Measurements from ENCODE around the gene IFNAR2.
"Not testable (repeated sequence)": the region's sequence is repeated elsewhere in the genome, so short reads cannot be mapped to it uniquely, and the experiment has no call there.

Gene IFNAR2

DNA sequence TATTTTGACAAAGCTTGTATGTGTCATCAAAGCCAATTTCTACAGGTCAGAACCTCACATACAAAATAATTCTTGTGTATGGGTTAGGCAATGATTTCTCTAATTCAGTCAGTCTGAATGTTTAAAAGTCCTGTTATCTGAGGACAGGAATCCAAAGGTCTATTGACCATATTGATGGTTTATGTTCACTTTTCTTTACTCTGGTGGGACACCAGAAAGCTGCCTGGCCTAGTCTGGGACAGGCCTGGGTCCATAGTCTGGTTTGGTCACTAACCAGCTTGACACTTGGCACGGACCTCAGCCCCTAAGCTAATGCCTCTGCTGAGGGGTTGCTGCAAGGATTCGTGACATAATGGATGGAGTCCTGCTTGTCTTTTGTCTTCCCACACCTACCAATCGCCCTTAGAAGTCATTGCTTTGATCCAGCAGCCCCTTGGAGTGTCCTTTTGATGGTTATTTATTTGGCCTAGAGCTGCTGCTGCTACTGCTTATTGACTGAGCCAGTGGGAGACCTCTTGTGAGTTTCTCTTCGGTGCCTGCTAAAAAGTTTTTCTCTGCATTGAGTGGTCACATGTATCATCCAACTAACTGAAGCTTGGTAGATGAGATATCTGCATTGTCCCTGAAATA lies 15.7 kb downstream of the IFNAR2 start:
- peak; percentile 8 for DNase-seq

- no peak for DNase-seq
These were observed 16.8 kb downstream of the IFNAR2 start for GRCh38 chr21:33246506-33246905.

GRCh38 chr21:33246963-33247362 lies 17.2 kb downstream of the IFNAR2 start:
- no peak for DNase-seq

DNA sequence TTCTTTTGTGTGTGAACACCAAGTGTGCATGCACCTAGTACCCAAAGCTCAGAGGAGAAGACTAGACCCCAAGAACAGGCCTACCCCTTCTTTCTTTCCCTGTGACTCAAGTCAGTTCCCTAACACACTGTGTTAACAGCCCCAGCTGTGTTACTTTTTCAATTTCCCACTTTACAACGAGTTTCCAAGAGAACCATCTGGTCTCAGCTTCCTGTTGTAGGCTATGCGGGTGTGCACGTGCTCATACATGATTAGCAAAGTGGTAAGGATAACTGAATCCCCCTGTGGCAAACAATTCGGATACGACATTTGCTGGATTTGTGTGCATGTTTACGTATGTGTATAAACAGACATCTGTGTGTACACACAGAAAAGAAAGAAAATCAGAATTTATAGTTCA lies 17.9 kb downstream of the IFNAR2 start:
- no peak for DNase-seq

DNA sequence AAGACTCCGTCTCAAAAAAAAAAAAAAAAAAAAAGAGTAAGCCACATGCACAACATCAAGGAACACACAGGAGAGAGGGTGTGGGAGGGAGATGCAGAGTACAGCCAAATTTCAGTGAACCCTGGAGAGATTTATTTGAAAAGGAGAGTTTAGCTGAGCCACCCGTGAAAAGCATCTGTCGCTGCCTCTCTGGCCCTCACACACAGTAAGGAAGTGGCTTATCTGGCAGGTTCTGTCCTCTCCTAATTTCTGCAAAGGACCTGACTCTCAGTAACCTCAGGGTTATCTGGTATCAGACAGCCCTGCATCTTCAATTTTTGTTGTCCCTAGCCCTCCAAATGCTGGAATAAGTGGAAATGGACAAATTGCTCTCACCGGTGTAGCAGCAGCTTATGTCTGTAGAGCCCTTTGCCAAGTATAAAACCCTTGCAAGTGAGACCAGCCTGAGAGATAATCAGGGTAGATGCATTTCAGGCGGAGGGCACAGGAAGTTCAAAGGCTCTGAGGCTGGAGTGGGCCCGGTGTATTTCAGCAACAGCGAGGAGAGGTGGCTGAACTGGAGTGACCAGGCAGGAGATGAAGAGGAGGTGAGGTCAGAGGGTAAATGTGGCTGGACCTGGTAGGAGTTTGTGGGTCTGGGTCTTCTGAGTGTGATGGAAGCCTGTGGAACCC lies 19.7 kb downstream of the IFNAR2 start:
- DNase-seq, result no peak

DNA sequence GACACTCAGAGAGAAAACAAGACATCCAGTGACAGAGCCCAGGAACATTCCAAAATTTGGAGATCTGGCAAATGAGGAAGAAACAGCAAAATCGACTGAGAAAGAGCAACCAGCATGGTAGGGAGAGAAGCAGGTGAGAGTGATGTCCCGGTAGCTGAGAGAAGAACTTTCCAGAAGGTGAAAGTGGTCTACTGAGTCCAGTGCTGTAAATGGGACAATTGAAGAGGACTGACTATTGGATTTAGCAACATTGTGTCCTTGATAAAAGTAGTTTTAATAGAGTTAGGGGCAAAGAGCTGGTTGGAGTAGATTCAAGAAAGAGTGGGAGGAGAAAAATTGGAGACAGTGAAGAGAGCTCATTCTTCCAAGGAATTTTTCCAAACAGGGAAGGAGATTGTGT lies 21.4 kb downstream of the IFNAR2 start:
- DNase-seq, result no peak

DNA sequence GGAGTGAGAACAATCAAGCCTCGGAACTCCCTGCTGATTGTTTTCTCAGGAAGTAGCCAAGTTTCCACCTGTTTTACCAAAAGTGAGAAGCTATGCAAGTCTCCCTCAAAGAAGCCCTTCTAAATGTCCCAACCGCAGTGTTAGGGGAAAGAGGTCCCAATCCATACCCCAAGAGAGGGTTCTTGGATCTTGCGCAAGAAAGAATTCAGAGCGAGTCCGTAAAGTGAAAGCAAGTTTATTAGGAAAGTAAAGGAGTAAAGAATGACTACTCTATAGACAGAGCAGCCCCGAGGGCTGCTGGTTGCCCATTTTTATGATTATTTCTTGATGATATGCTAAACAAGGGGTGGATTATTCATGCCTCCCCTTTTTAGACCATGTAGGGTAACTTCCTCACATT lies 23.6 kb downstream of the IFNAR2 start:
- not testable (repeated sequence) for DNase-seq

DNA sequence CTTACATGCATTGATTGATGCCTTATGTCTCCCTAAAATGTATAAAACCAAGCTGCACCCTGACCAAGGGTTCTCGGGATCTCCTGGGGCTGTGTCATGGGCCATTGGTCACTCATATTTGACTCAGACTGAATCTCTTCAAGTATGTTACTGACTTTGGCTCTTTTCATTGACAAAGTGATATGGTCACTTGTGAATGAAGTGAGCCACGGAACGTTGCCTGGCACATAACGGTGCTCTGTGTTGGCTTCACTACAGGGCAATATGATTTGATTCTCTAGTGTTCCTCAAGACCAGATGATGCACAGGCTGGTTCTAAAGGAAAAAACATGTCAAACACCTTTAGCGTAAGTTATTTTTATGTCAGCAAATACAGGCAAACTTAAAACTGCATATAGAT lies 25.0 kb downstream of the IFNAR2 start:
- DNase-seq, result no peak

GRCh38 chr21:33255404-33255803 lies 25.7 kb downstream of the IFNAR2 start:
- DNase-seq, result no peak

DNA sequence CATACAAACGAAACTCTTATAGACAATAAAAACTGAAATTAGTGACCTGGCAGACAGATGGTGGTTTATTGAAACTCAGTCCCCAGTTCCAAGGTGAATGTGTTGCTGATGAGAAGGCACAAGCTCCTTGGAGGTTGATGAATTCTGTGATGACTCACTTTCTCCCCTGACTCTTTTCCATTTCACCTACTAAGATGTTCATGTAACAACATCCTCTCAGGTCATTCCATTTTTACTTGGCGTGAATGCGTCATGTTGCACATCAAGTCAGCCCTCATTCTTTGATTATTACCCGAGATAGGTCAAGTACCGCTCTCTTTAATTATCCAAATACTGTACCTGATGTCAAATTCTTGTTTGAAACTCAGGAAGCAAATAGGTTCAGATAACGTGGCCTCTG lies 26.3 kb downstream of the IFNAR2 start:
- DNase-seq, result no peak

- DNase-seq, result no peak
These were observed 27.5 kb downstream of the IFNAR2 start for GRCh38 chr21:33257094-33257803.

DNA sequence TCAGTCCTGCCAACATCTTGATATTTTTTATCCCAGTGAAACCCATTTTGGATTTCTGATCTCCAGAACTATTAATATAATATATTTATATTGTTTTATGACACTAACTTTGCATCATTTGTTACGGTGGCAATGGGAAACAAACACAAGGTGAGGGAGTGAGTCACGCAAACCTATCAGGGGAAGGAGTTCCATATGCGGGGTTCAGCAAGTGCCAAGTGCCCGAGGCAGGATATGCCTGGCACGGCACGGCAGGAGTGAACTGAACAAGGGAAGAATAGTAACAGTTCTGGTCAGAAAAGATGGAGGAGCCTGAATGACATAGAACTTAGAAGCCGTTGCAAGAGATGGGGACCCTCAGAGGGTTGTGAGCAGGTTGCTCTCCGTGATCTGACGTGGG lies 28.7 kb downstream of the IFNAR2 start:
- DNase-seq, result no peak

- no peak for DNase-seq
These were observed 29.7 kb downstream of the IFNAR2 start for GRCh38 chr21:33259428-33259827.

DNA sequence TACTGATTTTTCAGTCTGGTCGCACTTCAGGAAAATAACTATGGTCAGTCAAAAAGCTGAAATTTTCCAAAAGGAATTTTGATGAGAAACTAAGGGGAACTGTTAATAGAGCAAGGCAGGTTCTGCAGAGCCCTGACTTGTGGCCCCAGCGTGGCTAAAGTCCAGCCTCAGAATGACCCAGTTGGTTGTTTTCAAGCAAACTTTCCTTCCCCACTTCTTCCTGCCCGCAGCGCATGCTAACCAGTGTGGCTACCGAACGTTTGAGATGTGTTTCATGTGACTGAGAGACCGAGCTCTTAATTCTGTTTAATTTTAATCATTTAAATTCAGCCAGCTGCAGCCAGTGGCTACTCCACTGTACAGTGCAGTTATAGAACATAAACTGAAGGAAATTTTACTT lies 30.3 kb downstream of the IFNAR2 start:
- DNase-seq, result no peak

DNA sequence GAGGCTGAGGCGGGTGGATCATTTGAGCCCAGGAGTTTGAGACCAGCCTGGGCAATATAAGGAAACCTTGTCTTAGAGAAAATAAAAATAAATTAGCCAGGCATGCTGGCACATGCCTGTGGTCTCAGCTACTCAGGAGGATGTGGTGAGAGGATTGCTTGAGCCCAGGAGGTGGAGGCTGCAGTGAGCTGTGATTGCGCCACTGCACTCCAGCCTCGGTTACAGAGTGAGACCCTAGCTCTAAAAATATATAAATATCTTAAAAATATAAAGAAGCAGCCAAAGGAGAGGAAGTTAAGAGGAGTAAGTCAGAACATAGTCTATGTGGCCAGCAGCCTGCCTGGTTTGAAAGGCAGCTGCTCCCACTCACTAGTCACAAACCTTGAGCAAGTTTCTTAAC lies 31.9 kb downstream of the IFNAR2 start:
- no peak for DNase-seq

DNA sequence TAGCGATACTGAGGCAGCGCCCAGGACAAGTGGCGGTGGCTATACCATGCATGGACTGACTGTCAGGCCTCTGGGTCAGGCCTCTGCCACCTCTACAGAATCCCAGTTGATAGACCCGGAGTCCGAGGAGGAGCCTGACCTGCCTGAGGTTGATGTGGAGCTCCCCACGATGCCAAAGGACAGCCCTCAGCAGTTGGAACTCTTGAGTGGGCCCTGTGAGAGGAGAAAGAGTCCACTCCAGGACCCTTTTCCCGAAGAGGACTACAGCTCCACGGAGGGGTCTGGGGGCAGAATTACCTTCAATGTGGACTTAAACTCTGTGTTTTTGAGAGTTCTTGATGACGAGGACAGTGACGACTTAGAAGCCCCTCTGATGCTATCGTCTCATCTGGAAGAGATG lies 33.2 kb downstream of the IFNAR2 start:
- DNase-seq, result no peak

- no peak for DNase-seq
These were observed 34.8 kb downstream of the IFNAR2 start for GRCh38 chr21:33264561-33264960.

- peak; percentile 12 for DNase-seq
These were observed 35.9 kb downstream of the IFNAR2 start for GRCh38 chr21:33265664-33266049.

GRCh38 chr21:33266050-33266788 lies 36.5 kb downstream of the IFNAR2 start, which contains the start of gene IL10RB:
Gene IL10RB, plus strand, starts transcription at chr21:33266367. Its CDS starts 99 bp downstream, at chr21:33266466.
- DNase-seq, result peak; percentile 81

DNA sequence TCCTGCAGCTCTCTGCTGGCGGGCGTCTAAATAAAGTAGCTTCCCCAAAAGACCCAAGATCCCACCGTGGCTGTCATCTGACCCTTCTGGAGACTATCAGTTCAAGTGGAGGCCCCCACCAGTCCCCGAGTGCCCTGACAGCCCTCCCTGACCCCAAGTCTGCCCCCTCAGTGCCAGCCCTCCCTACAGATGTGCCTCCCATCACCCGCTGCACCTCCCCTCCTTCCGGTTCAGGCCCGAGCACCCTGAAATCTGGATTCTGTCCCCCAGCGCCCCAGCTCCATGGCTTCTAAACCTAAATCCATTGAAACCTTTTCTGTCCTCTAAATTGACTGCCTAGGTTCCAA lies 37.0 kb downstream of the IFNAR2 start:
- peak; percentile 42 for DNase-seq

DNA sequence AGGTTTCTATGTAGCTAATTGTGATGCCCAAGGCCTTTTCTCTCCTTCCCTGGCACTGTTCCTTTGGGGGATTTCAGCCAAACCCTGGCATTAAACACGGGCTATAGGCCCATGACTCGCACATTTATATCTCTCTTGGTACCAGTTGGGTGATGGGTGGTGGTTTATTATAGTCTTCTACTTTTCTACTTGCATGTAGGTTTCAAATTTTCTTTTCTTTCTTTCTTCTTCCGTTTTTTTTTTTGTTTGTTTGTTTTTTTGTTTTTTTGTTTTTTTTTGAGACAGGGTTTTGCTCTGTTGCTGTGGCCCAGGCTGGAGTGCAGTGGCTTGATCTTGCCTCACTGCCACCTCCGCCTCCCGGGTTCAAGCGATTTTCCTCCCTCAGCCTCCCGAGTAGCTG lies 37.5 kb downstream of the IFNAR2 start:
- no peak for DNase-seq

DNA sequence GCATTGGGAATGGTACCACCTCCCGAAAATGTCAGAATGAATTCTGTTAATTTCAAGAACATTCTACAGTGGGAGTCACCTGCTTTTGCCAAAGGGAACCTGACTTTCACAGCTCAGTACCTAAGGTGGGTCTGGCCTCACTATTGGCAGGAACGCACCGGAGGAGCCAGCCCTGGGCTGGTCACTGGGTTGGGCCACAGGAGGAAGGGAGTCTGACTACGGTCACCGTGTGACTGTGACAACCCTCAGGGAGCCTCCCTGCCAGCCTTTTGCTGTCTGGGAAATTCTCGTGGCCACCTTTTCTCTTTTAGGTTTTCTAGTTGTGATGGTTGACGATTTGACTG lies 38.6 kb downstream of the IFNAR2 start:
- no peak for DNase-seq

GRCh38 chr21:33268737-33269441 lies 39.2 kb downstream of the IFNAR2 start:
- peak; percentile 87 for DNase-seq

All from NCI-H345 (cell line).